Measurements from ENCODE around the gene PBX3.

DNA sequence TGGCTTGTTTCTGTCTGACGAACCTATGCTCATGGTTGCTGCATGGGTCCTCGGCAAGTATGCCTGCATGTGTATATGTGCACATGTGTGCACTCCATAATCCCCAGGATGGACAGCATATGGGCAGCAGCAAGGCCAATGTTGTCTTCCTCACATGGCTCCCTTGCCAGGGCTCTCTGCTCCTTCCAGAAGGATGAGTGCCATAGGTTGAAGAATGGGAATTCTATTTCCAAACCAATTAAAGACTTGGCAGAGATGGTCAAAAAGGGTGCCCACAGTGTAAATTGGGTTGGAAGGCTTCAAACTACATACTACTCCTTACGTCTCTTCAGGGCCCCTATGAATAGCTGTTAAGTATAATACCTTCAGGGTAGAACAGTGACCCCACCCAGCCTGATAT is 212.1 kb downstream of the PBX3 start:
- TF ChIP-seq POLR2A (IDR thresholded peaks at IDR 0.05; ENCODE audit: low read length) = no peak
- TF ChIP-seq GATA1 (IDR thresholded peaks at IDR 0.05; ENCODE audit: low read depth, low read length) = no peak
